Pericardium fibroblast (primary cell): ENCODE measurements around the gene NEK1. TPM values are rescaled to one million over a fixed set of nuclear protein-coding genes. Genes with fewer than 3 reads are reported as not detected.

Source experiments
- total RNA-seq: library from RNA; depleted of rRNA; stranded (reverse); fragments of >200 nt; gene quantifications from 2 replicates; pipeline ENCODE4 v1.2.3, GENCODE V29; 2015

Gene NEK1
- 6.1 and 7.0 TPM in 2 replicates for total RNA-seq

GRCh38 chr4:169611991-169612870 lies at the start of gene NEK1:
NEK1 (minus strand) TSS chr4:169612583; CDS start chr4:169602630, 9,953 bp downstream.

DNA sequence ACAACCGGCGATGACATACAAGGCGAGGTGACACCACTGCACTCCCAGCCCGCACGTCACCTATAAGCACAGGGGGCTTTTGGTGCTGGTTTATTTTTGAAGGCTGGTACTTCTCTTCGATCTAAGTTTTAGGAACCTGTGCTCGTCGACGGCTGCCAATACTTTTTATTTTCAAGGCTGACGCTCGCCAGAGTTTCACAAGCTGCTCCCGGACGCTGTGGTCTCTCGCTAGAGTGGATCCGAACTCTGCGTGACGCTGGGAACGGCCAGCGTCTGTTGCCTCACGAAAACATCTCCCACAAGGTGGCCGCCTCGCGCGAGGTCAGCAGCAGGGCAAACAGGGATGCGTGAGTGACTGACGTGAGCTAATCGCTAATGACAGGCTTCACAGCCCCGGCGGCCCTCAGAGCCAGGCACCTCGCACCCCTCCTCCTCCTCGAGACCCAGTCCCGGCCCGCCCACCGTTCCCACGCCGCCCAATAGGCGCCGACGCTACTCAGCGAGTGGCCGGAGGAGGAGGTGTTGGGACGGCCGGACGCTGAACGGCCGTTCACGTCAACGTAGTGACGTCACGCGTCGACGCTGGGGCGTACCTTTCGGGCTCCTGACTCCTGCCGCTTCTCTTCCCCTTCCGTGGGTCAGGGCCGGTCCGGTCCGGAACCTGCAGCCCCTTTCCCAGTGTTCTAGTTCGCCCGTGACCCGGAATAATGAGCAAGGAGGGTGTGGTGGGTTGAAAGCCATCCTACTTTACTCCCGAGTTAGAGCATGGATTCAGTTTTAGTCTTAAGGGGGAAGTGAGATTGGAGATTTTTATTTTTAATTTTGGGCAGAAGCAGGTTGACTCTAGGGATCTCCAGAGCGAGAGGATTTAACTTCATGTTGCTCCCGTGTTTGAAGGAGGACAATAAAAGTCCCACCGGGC lies 7.8 kb upstream of the NEK1 start, which contains the start of gene CLCN3:
CLCN3 (plus strand) TSS at position 621 of the 922 bp plus-strand sequence. CDS start 15,351 bp downstream, outside the sequence.

Other genes starting within 250 kb of the NEK1 start
- gene CLCN3, start 8.0 kb upstream of the NEK1 start, total RNA-seq = 24.0 TPM in 2 replicates
- 20.2 and 26.1 TPM in 2 replicates for gene HPF1, start 145.4 kb upstream of the NEK1 start, total RNA-seq